ENCODE results near the gene TIGD6. TPM values are rescaled to one million over a fixed set of nuclear protein-coding genes. Genes with fewer than 3 reads are reported as not detected.

The TIGD6 gene
- total and polyA plus RNA-seq, 2 experiments from 2014 or later = 1.4 to 2.1 TPM

DNA sequence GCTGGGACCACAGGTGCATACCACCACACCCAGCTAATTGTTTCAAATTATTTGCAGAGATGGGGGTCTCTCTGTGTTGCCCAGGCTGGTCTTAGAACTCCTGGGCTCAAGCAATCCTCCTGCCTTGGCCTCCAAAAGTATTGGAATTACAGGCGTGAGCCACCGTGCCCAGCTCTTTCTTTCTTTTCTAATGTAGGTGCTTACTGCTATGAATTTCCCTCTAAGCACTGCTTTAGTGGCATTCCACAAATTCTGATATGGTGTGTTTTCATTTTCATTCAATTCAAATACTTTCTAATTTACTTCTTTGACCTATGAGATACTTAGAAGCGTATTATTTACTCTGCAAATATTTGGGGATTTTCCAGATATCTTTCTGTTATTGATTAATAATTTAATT is 15.0 kb upstream of the TIGD6 start:
- peaks cover 66% of the 10 kb centered on the region for H3K36me3 ChIP-seq (ENCODE audit: insufficient read depth)
- Mint-ChIP-seq H3K4me1 (peaks cover 2% of the 10 kb centered on the region; the same call in 2 of the 3 replicates), H3K9me3 (peaks cover 10% of the 10 kb centered on the region; the same call in 1 of the 3 replicates), H3K36me3 (ENCODE audit: low read depth) (peaks cover 90% of the 10 kb centered on the region), H3K27me3 (ENCODE audit: insufficient read depth, low read depth, poor library complexity) (no peaks in the 10 kb centered on the region), H3K4me3 (no peak overlapping the region), H3K27ac (no peak overlapping the region)
- 0 out of 2 replicates have a peak, but pooled peaks cover 7% of the 10 kb centered on the region for H3K79me2 ChIP-seq (replicated peaks; ENCODE audit: insufficient read depth)
- no peaks in the 10 kb centered on the region for H3K27me3 ChIP-seq (ENCODE audit: insufficient read depth)
- H3K4me2 ChIP-seq = no peak overlapping the region
- DNase-seq (ENCODE audit: low spot score) (no peak), ATAC-seq (no peak)
- H3K27ac ChIP-seq (ENCODE audit: low read depth) = no peak overlapping the region
- H4K20me1 ChIP-seq (replicated peaks; ENCODE audit: insufficient read depth) = peaks cover 7% of the 10 kb centered on the region; the same call in 1 of the 2 replicates
- H2AFZ ChIP-seq = no peak overlapping the region
- no peaks in the 10 kb centered on the region for H3K4me1 ChIP-seq (ENCODE audit: insufficient read depth)
- H3K9me2 ChIP-seq (ENCODE audit: insufficient read depth) = no peaks in the 10 kb centered on the region
- H3F3A ChIP-seq (replicated peaks; ENCODE audit: low read depth) = no peaks in the 10 kb centered on the region
- TF ChIP-seq, protein P1, sequence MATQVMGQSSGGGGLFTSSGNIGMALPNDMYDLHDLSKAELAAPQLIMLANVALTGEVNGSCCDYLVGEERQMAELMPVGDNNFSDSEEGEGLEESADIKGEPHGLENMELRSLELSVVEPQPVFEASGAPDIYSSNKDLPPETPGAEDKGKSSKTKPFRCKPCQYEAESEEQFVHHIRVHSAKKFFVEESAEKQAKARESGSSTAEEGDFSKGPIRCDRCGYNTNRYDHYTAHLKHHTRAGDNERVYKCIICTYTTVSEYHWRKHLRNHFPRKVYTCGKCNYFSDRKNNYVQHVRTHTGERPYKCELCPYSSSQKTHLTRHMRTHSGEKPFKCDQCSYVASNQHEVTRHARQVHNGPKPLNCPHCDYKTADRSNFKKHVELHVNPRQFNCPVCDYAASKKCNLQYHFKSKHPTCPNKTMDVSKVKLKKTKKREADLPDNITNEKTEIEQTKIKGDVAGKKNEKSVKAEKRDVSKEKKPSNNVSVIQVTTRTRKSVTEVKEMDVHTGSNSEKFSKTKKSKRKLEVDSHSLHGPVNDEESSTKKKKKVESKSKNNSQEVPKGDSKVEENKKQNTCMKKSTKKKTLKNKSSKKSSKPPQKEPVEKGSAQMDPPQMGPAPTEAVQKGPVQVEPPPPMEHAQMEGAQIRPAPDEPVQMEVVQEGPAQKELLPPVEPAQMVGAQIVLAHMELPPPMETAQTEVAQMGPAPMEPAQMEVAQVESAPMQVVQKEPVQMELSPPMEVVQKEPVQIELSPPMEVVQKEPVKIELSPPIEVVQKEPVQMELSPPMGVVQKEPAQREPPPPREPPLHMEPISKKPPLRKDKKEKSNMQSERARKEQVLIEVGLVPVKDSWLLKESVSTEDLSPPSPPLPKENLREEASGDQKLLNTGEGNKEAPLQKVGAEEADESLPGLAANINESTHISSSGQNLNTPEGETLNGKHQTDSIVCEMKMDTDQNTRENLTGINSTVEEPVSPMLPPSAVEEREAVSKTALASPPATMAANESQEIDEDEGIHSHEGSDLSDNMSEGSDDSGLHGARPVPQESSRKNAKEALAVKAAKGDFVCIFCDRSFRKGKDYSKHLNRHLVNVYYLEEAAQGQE (IDR thresholded peaks at IDR 0.05; ENCODE audit: unreplicated experiment) = no peak
- TF ChIP-seq ZNF462 (CRISPR knock-in tag; IDR thresholded peaks at IDR 0.05) = no peak
- TF ChIP-seq ZNF114 (CRISPR knock-in tag; IDR thresholded peaks at IDR 0.05) = no peak
- no peak for TF ChIP-seq EZH2phosphoT487 (IDR thresholded peaks at IDR 0.05; ENCODE audit: unreplicated experiment)
- TF ChIP-seq, protein P2, sequence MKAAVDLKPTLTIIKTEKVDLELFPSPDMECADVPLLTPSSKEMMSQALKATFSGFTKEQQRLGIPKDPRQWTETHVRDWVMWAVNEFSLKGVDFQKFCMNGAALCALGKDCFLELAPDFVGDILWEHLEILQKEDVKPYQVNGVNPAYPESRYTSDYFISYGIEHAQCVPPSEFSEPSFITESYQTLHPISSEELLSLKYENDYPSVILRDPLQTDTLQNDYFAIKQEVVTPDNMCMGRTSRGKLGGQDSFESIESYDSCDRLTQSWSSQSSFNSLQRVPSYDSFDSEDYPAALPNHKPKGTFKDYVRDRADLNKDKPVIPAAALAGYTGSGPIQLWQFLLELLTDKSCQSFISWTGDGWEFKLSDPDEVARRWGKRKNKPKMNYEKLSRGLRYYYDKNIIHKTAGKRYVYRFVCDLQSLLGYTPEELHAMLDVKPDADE (IDR thresholded peaks at IDR 0.05) = no peak
- TF ChIP-seq CREB1 (CRISPR knock-in tag; IDR thresholded peaks at IDR 0.05; ENCODE audit: low read depth) = no peak
- TF ChIP-seq EZH2 (IDR thresholded peaks at IDR 0.05; ENCODE audit: low read depth, unreplicated experiment) = no peak
- TF ChIP-seq STAT1 (IDR thresholded peaks at IDR 0.05; ENCODE audit: unreplicated experiment) = no peak
- TF ChIP-seq JUNB (IDR thresholded peaks at IDR 0.05; ENCODE audit: unreplicated experiment) = no peak
- TF ChIP-seq NANOG (IDR thresholded peaks at IDR 0.05; ENCODE audit: borderline replicate concordance) = no peak
- TF ChIP-seq, protein P3, sequence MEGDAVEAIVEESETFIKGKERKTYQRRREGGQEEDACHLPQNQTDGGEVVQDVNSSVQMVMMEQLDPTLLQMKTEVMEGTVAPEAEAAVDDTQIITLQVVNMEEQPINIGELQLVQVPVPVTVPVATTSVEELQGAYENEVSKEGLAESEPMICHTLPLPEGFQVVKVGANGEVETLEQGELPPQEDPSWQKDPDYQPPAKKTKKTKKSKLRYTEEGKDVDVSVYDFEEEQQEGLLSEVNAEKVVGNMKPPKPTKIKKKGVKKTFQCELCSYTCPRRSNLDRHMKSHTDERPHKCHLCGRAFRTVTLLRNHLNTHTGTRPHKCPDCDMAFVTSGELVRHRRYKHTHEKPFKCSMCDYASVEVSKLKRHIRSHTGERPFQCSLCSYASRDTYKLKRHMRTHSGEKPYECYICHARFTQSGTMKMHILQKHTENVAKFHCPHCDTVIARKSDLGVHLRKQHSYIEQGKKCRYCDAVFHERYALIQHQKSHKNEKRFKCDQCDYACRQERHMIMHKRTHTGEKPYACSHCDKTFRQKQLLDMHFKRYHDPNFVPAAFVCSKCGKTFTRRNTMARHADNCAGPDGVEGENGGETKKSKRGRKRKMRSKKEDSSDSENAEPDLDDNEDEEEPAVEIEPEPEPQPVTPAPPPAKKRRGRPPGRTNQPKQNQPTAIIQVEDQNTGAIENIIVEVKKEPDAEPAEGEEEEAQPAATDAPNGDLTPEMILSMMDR (conservative IDR thresholded peaks at IDR 0.05; ENCODE audit: low read depth in 2 of 2) = no peak
- TF ChIP-seq POLR2AphosphoS5 (IDR thresholded peaks at IDR 0.05; ENCODE audit: low read depth) = no peak
- TF ChIP-seq ZNF331 (CRISPR knock-in tag; IDR thresholded peaks at IDR 0.05; ENCODE audit: low read depth) = no peak
- H3K4me3 ChIP-seq = no peak overlapping the region

Data from GM23338 (cell line).